ENCODE measurements around the gene FIP1L1.
"Not testable (repeated sequence)": the region's sequence is repeated elsewhere in the genome, so short reads cannot be mapped to it uniquely, and the experiment has no call there.

Gene FIP1L1

GRCh38 chr4:53378171-53378482 is 686 bp downstream of the FIP1L1 start:
- DNase-seq (ENCODE audit: low spot score): no peak

GRCh38 chr4:53380221-53380620 is 2.8 kb downstream of the FIP1L1 start:
- peak; percentile 60 for DNase-seq (ENCODE audit: low spot score)

GRCh38 chr4:53409479-53409878 is 32.0 kb downstream of the FIP1L1 start:
- not testable (repeated sequence) for DNase-seq (ENCODE audit: low spot score)

- DNase-seq (ENCODE audit: low spot score): no peak
Measured at GRCh38 chr4:53419208-53419607, 41.8 kb downstream of the FIP1L1 start.

- DNase-seq (ENCODE audit: low spot score): no peak
Measured at GRCh38 chr4:53421791-53422190, 44.4 kb downstream of the FIP1L1 start.

- no peak for DNase-seq (ENCODE audit: low spot score)
Measured at GRCh38 chr4:53422367-53422766, 44.9 kb downstream of the FIP1L1 start.

GRCh38 chr4:53424280-53424679 is 46.8 kb downstream of the FIP1L1 start:
- DNase-seq (ENCODE audit: low spot score): no peak

- DNase-seq (ENCODE audit: low spot score): no peak
Measured at GRCh38 chr4:53427366-53427765, 49.9 kb downstream of the FIP1L1 start.

GRCh38 chr4:53431052-53431451 is 53.6 kb downstream of the FIP1L1 start:
- no peak for DNase-seq (ENCODE audit: low spot score)

- DNase-seq (ENCODE audit: low spot score): no peak
Measured at GRCh38 chr4:53432528-53433424, 55.3 kb downstream of the FIP1L1 start.

GRCh38 chr4:53436251-53436650 is 58.8 kb downstream of the FIP1L1 start:
- no peak for DNase-seq (ENCODE audit: low spot score)

GRCh38 chr4:53441564-53441963 is 64.1 kb downstream of the FIP1L1 start:
- DNase-seq (ENCODE audit: low spot score): no peak

GRCh38 chr4:53444954-53445353 is 67.5 kb downstream of the FIP1L1 start:
- no peak for DNase-seq (ENCODE audit: low spot score)

- peak; percentile 9 for DNase-seq (ENCODE audit: low spot score)
Measured at GRCh38 chr4:53450773-53451172, 73.3 kb downstream of the FIP1L1 start.

GRCh38 chr4:53453385-53453784 is 75.9 kb downstream of the FIP1L1 start:
- DNase-seq (ENCODE audit: low spot score): no peak

- no peak for DNase-seq (ENCODE audit: low spot score)
Measured at GRCh38 chr4:53455766-53456165, 78.3 kb downstream of the FIP1L1 start.

GRCh38 chr4:53456178-53456577 is 78.7 kb downstream of the FIP1L1 start:
- DNase-seq (ENCODE audit: low spot score): no peak

- DNase-seq (ENCODE audit: low spot score): no peak
Measured at GRCh38 chr4:53459548-53459947, 82.1 kb downstream of the FIP1L1 start.

GRCh38 chr4:53461244-53461643 is 83.8 kb downstream of the FIP1L1 start:
- no peak for DNase-seq (ENCODE audit: low spot score)

- no peak for DNase-seq (ENCODE audit: low spot score)
Measured at GRCh38 chr4:53463340-53463739, 85.9 kb downstream of the FIP1L1 start.

GRCh38 chr4:53465281-53465680 is 87.8 kb downstream of the FIP1L1 start:
- no peak for DNase-seq (ENCODE audit: low spot score)

- no peak for DNase-seq (ENCODE audit: low spot score)
Measured at GRCh38 chr4:53465891-53466290, 88.5 kb downstream of the FIP1L1 start.

GRCh38 chr4:53466576-53466975 is 89.1 kb downstream of the FIP1L1 start:
- DNase-seq (ENCODE audit: low spot score): not testable (repeated sequence)

Measured in RKO (cell line).